A549 (cell line): ENCODE measurements around the gene REG1A.

Experiments
- CEBPB ChIP-seq, 2 experiments: fragments of >200 bp in 1 of 2; sonication (Bioruptor Twin) in 1 of 2; formaldehyde crosslinking in 1 of 2; IDR thresholded peaks; 2 replicates each; pipeline ENCODE4 v1.6.1; 2012 to 2016
- CTCF ChIP-seq: fragments of >200 bp; sonication (Bioruptor Twin); formaldehyde crosslinking; IDR thresholded peaks from 3 replicates; pipeline ENCODE4 v1.5.1; 2016
- E2F6 ChIP-seq: IDR thresholded peaks from 2 replicates; pipeline ENCODE4 v1.6.1; 2012; ENCODE audit warnings: low read depth, borderline replicate concordance
- ESRRA ChIP-seq: fragments of 150-350 bp; IDR thresholded peaks from 2 replicates; pipeline ENCODE4 v1.6.1; 2014; ENCODE audit warnings: mild to moderate bottlenecking, low read length, borderline replicate concordance
- FOSB ChIP-seq: fragments of 250-450 bp; sonication (Bioruptor Pico); IDR thresholded peaks from 2 replicates; pipeline ENCODE4 v1.5.0; 2020; ENCODE audit warnings: mild to moderate bottlenecking, moderate library complexity
- HOXB13 ChIP-seq: fragments of 250-450 bp; sonication (Bioruptor Pico); IDR thresholded peaks from 2 replicates; pipeline ENCODE4 v1.5.0; 2020; ENCODE audit warnings: low read depth, mild to moderate bottlenecking, moderate library complexity
- KDM1A ChIP-seq: fragments of 200-600 bp; sonication (generic); IDR thresholded peaks from 2 replicates; pipeline ENCODE4 v1.6.1; 2016; ENCODE audit warnings: low read depth, mild to moderate bottlenecking
- KDM5A ChIP-seq: fragments of 200-600 bp; sonication (generic); IDR thresholded peaks from 2 replicates; pipeline ENCODE4 v1.6.1; 2016; ENCODE audit warnings: antibody characterized with exemption, mild to moderate bottlenecking
- MAFK ChIP-seq: fragments of 450-650 bp; IDR thresholded peaks from 2 replicates; pipeline ENCODE4 v1.6.1; 2014; ENCODE audit not compliant: partially characterized antibody
- MAX ChIP-seq: IDR thresholded peaks from 2 replicates; pipeline ENCODE4 v1.6.1; 2012
- MYC ChIP-seq: IDR thresholded peaks from 2 replicates; pipeline ENCODE4 v1.6.1; 2012; ENCODE audit warnings: mild to moderate bottlenecking, inconsistent platforms, low read length, improper control_type of control experiment, borderline replicate concordance
- POLR2A ChIP-seq: IDR thresholded peaks from 2 replicates; pipeline ENCODE4 v1.6.1; 2012; ENCODE audit warnings: mild to moderate bottlenecking, low read length
- RAD21 ChIP-seq, 2 experiments: fragments of >200 bp in 1 of 2; sonication (Bioruptor Twin) in 1 of 2; formaldehyde crosslinking in 1 of 2; IDR thresholded peaks in 1 of 2; conservative IDR thresholded peaks in 1 of 2; 2 replicates in 1 of 2; 3 replicates in 1 of 2; pipeline ENCODE4 v1.6.1; 2012 to 2018; ENCODE audit warnings: inconsistent platforms in 1 of 2
- REST ChIP-seq: fragments of 200-600 bp; sonication (generic); IDR thresholded peaks from 2 replicates; pipeline ENCODE4 v1.6.1; 2016; ENCODE audit warnings: antibody characterized with exemption, mild to moderate bottlenecking, moderate library complexity

- TF ChIP-seq CTCF (no peak), MAX (no peak), E2F6 (no peak), KDM5A (no peak), FOSB (CRISPR knock-in tag) (no peak), ESRRA (no peak), HOXB13 (no peak), POLR2A (no peak), RAD21 (conservative IDR thresholded peaks at IDR 0.05 in 1 of 2, IDR thresholded peaks at IDR 0.05 in 1 of 2) (no peak), MYC (no peak), REST (no peak), MAFK (no peak), CEBPB (IDR thresholded peaks at IDR 0.05) (no peak), KDM1A (no peak)
These were observed 36.6 kb upstream of the REG1A start for GRCh38 chr2:79083597-79084251.
